H1 (cell line): Measurements from ENCODE around the gene HOXA6. TPM values are rescaled to one million over a fixed set of nuclear protein-coding genes. Genes with fewer than 3 reads are reported as not detected.
A peak's percentile ranks its signal among the peaks of the same experiment; 100 is the strongest.

Source experiments
- CTCF ChIA-PET: fragments of 300-600 bp; sonication (Branson Sonifier 250); formaldehyde crosslinking; loops from one replicate; lab custom pipeline; 2021; ENCODE audit not compliant: partially characterized antibody; lab: Charles Lee
- POLR2A ChIA-PET: fragments of 300-600 bp; sonication (Branson Sonifier 250); formaldehyde crosslinking; loops from one replicate; lab custom pipeline; 2021; ENCODE audit warnings: inconsistent platforms; ENCODE audit not compliant: partially characterized antibody; lab: Charles Lee
- DNase-seq, 2 experiments: peaks; one replicate each; pipeline versions ENCODE4 v3.0.0 to v3.0.0-alpha.2; 2010 to 2022; ENCODE audit warnings: low spot score in 2 of 2, low read depth in 1 of 2, mixed read lengths in 1 of 2
- FAIRE-seq: peaks from 2 replicates; lab custom pipeline; 2011; peaks lifted over from hg19 to GRCh38; lab: Jason Lieb, UNC
- H2AFZ ChIP-seq: 2 replicates; pipeline ENCODE4 v1.8.1; 2012; ENCODE audit warnings: low read length, inconsistent platforms
- H2AK5ac ChIP-seq: 2 replicates; pipeline ENCODE4 v1.6.1; 2013; ENCODE audit warnings: low read depth, low read length
- H2BK120ac ChIP-seq: replicated peaks from 2 replicates; pipeline ENCODE3; 2013; ENCODE audit warnings: low read depth, low read length, inconsistent platforms
- H2BK12ac ChIP-seq: 2 replicates; pipeline ENCODE4 v1.6.1; 2013; ENCODE audit warnings: low read depth, low read length
- H2BK15ac ChIP-seq: 2 replicates; pipeline ENCODE4 v1.6.1; 2013; ENCODE audit warnings: low read length
- H2BK20ac ChIP-seq: 2 replicates; pipeline ENCODE4 v1.6.1; 2013; ENCODE audit warnings: low read length
- H2BK5ac ChIP-seq: 2 replicates; pipeline ENCODE4 v1.6.1; 2013; ENCODE audit warnings: low read depth, low read length
- H3K14ac ChIP-seq: 2 replicates; pipeline ENCODE4 v1.6.1; 2013; ENCODE audit warnings: inconsistent platforms; ENCODE audit not compliant: insufficient read length
- H3K18ac ChIP-seq: 2 replicates; pipeline ENCODE4 v1.6.1; 2013; ENCODE audit warnings: low read length; ENCODE audit errors: extremely low read depth
- H3K23ac ChIP-seq: 2 replicates; pipeline ENCODE4 v1.6.1; 2013; ENCODE audit warnings: inconsistent platforms; ENCODE audit not compliant: insufficient read length
- H3K23me2 ChIP-seq: 2 replicates; pipeline ENCODE4 v1.6.1; 2013; ENCODE audit warnings: low read depth, low read length
- H3K27ac ChIP-seq: 2 replicates; pipeline ENCODE4 v1.6.1; 2011; ENCODE audit warnings: low read depth, low read length, inconsistent platforms
- H3K27me3 ChIP-seq, 4 experiments: replicated peaks in 1 of 4; 1 replicate in 1 of 4; 2 replicates in 3 of 4; pipeline versions ENCODE4 v1.6.1 to v1.8.1; 2011 to 2013; ENCODE audit warnings: low read length in 3 of 4, mild to moderate bottlenecking in 3 of 4, inconsistent platforms in 2 of 4, mixed read lengths in 2 of 4, moderate library complexity in 1 of 4; ENCODE audit not compliant: control insufficient read depth in 3 of 4, insufficient read depth in 3 of 4; ENCODE audit errors: extremely low read depth in 1 of 4
- H3K36me3 ChIP-seq, 4 experiments: 2 replicates each; pipeline versions ENCODE4 v1.6.1 to v1.8.1; 2011 to 2013; ENCODE audit warnings: mild to moderate bottlenecking in 4 of 4, low read length in 3 of 4, moderate library complexity in 2 of 4, control low read depth in 1 of 4, inconsistent platforms in 1 of 4; ENCODE audit not compliant: insufficient read depth in 4 of 4, control insufficient read depth in 2 of 4
- H3K4ac ChIP-seq: replicated peaks from 2 replicates; pipeline ENCODE3; 2013; ENCODE audit warnings: low read length, low read depth, mixed read lengths, inconsistent platforms; ENCODE audit not compliant: insufficient read length
- H3K4me1 ChIP-seq, 4 experiments: replicated peaks in 1 of 4; 1 replicate in 1 of 4; 2 replicates in 3 of 4; pipeline versions ENCODE4 v1.6.1 to v1.8.1; 2011 to 2013; ENCODE audit warnings: low read length in 3 of 4, inconsistent platforms in 2 of 4, mixed read lengths in 1 of 4; ENCODE audit not compliant: insufficient read depth in 4 of 4, control insufficient read depth in 3 of 4
- H3K4me2 ChIP-seq, 2 experiments: 2 replicates each; pipeline versions ENCODE4 v1.6.1 to v1.8.1; 2011 to 2013; ENCODE audit warnings: low read depth in 2 of 2, low read length in 2 of 2, control low read depth in 1 of 2, inconsistent platforms in 1 of 2, mild to moderate bottlenecking in 1 of 2; ENCODE audit not compliant: insufficient read depth in 1 of 2
- H3K4me3 ChIP-seq, 4 experiments: fragments of 200-600, 300-600 bp in 1 of 4; sonication (generic), shearing (Covaris generic), sonication (Bioruptor Twin) in 1 of 4; 2 replicates each; pipeline versions ENCODE4 v1.5.1 to v1.8.1; 2011 to 2016; ENCODE audit warnings: low read length in 4 of 4, low read depth in 3 of 4, control low read depth in 2 of 4, inconsistent platforms in 2 of 4, mild to moderate bottlenecking in 2 of 4, mixed read lengths in 1 of 4, moderate library complexity in 1 of 4; ENCODE audit not compliant: insufficient read depth in 2 of 4; ENCODE audit errors: extremely low read depth in 1 of 4
- H3K56ac ChIP-seq: replicated peaks from 2 replicates; pipeline ENCODE3; 2013; ENCODE audit warnings: low read depth, mild to moderate bottlenecking, mixed read lengths, low read length, inconsistent platforms; ENCODE audit not compliant: insufficient read length
- H3K79me1 ChIP-seq: 2 replicates; pipeline ENCODE4 v1.6.1; 2013; ENCODE audit warnings: low read depth, low read length, control low read depth
- H3K79me2 ChIP-seq, 2 experiments: 2 replicates each; pipeline versions ENCODE4 v1.6.1 to v1.8.1; 2012 to 2013; ENCODE audit warnings: low read length in 2 of 2, mild to moderate bottlenecking in 2 of 2, inconsistent platforms in 1 of 2; ENCODE audit not compliant: insufficient read depth in 2 of 2, control insufficient read depth in 1 of 2
- H3K9ac ChIP-seq, 4 experiments: replicated peaks in 1 of 4; 1 replicate in 1 of 4; 2 replicates in 3 of 4; pipeline versions ENCODE4 v1.6.1 to v1.8.1; 2011 to 2013; ENCODE audit warnings: low read depth in 3 of 4, low read length in 3 of 4, control low read depth in 2 of 4, mild to moderate bottlenecking in 2 of 4, moderate library complexity in 2 of 4, inconsistent platforms in 1 of 4; ENCODE audit errors: extremely low read depth in 1 of 4
- H3K9me3 ChIP-seq, 2 experiments: 2 replicates each; pipeline versions ENCODE4 v1.6.1 to v1.8.1; 2012 to 2013; ENCODE audit warnings: mild to moderate bottlenecking in 2 of 2, moderate library complexity in 2 of 2, control low read depth in 1 of 2, inconsistent platforms in 1 of 2, low read depth in 1 of 2, low read length in 1 of 2, mixed read lengths in 1 of 2; ENCODE audit not compliant: insufficient read depth in 2 of 2
- H4K20me1 ChIP-seq, 2 experiments: replicated peaks in 1 of 2; 2 replicates each; pipeline versions ENCODE3 to v1.8.1; 2011 to 2013; ENCODE audit warnings: inconsistent platforms in 2 of 2, low read length in 2 of 2, mild to moderate bottlenecking in 1 of 2; ENCODE audit not compliant: insufficient read depth in 2 of 2, control insufficient read depth in 1 of 2
- H4K5ac ChIP-seq: 2 replicates; pipeline ENCODE4 v1.6.1; 2013; ENCODE audit warnings: low read length, low read depth, mixed read lengths, inconsistent platforms; ENCODE audit not compliant: insufficient read length
- H4K8ac ChIP-seq: 2 replicates; pipeline ENCODE4 v1.8.0; 2013; ENCODE audit warnings: mild to moderate bottlenecking, moderate library complexity, low read length, inconsistent platforms; ENCODE audit not compliant: insufficient read depth; ENCODE audit errors: extremely low read depth
- H4K91ac ChIP-seq: replicated peaks from 2 replicates; pipeline ENCODE3; 2013; ENCODE audit warnings: low read length, mixed read lengths, inconsistent platforms; ENCODE audit not compliant: insufficient read length
- CBX8 ChIP-seq: fragments of 300-800, 300-1000 bp; sonication (generic); IDR thresholded peaks from 2 replicates; pipeline ENCODE4 v1.7.1; 2016; ENCODE audit warnings: low read depth, low read length, borderline replicate concordance
- CEBPB ChIP-seq: IDR thresholded peaks from 2 replicates; pipeline ENCODE4 v1.6.1; 2012; ENCODE audit warnings: low read depth, low read length
- WGBS, 2 experiments: shearing (Covaris generic) in 1 of 2; methylation state at CpG; one replicate each; pipeline versions ENCODE4 v1.1.6 to v1.1.7; 2013 to 2015; ENCODE audit warnings: low lambda C conversion rate in 2 of 2, mixed read lengths in 2 of 2, inconsistent platforms in 1 of 2, low coverage in 1 of 2, missing lambda C conversion rate in 1 of 2; ENCODE audit not compliant: insufficient replicate concordance in 2 of 2, insufficient coverage in 1 of 2, insufficient read length in 1 of 2; ENCODE audit errors: extremely low coverage in 1 of 2, missing lambda C conversion rate in 1 of 2; 5-methylcytosine and 5-hydroxymethylcytosine counted together
- polyA plus RNA-seq, 7 experiments: library from polyadenylated mRNA; depleted of rRNA in 3 of 7; stranded (reverse) in 5 of 7; unstranded in 2 of 7; fragments of >200 nt in 5 of 7; fragments of 200-250 nt in 2 of 7; gene quantifications; 1 replicate in 5 of 7; 2 replicates in 1 of 7; 4 replicates in 1 of 7; pipeline versions ENCODE4 v1.2.1 to v1.2.3, GENCODE V29; 2011 to 2013; ENCODE audit warnings: missing spikeins in 2 of 7, mixed read lengths in 2 of 7
- total RNA-seq: library from RNA; stranded (reverse); fragmentation: NEBNext Ultra II Directional; extraction: Animal tissue kit (Norgen Biotek cat#: 25700); gene quantifications from 2 replicates; pipeline ENCODE4 v1.2.1, GENCODE V29; 2021

Gene HOXA6
- total and polyA plus RNA-seq, 2 of the 8 experiments (the other 6 are each of a cell fraction or from before 2014, with no cell fraction given) = not detected

DNA sequence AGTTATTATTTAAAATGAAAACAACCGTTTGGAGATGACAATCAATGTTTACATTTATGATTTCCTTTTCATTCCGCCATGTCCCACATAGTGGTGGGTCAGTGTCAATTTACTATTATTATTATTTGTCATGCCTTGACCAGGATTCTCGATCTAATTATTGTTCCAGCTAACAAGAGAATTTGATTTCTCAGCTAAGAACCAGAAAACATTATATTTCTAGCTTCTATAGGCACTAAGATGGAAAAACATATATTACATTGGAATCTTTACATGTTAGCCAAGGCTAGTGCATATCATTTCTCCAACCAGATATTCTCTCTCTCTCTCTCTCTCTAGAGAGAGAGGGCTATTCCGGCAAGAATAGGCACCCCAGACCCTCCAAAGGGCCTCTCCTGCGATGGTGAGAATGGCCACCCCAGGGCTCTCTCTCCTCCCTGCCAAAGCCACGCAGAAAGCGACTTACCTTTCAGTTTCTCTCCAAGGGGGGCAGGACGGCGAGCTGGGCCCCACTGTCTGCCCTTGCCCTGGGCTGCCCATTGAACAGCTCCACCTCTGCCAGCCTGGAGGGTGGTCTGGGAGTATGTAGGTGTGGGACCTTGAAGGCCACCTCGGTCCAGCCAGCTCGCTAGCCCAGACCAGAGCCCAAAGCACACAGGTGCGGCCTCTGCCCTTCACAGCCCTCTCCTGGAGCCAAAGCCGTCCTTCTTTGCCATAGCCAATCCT, 2.4 kb upstream of the HOXA6 start:
- Histone ChIP-seq H3K4me3 (no peak overlapping the region), H3K79me2 (no peaks in the 10 kb centered on the region), H3K56ac (no peak overlapping the region), H2BK5ac (no peak overlapping the region), H4K20me1 (peaks cover 28 to 44% of the 10 kb centered on the region in 2 experiments), H2AK5ac (no peak overlapping the region), H4K5ac (no peak overlapping the region), H4K91ac (no peak overlapping the region), H3K23me2 (peaks cover 2% of the 10 kb centered on the region; the same call in 1 of the 2 replicates), H3K27me3 (peaks cover 97 to 100% (median 100%) of the 10 kb centered on the region in 4 experiments), H2BK120ac (no peak overlapping the region), H2BK15ac (no peak overlapping the region), H2AFZ (no peak overlapping the region), H3K23ac (no peak overlapping the region), H3K36me3 (no peaks in the 10 kb centered on the region; a peak in 1 of 8 replicates), H3K4me2 (peak overlapping the region in 1 of 2 experiments; percentile 10; a peak in 1 of 4 replicates), H2BK20ac (no peak overlapping the region), H3K14ac (no peak overlapping the region), H3K27ac (no peak overlapping the region), H3K79me1 (no peaks in the 10 kb centered on the region), H2BK12ac (no peak overlapping the region), H3K9ac (no peak overlapping the region), H3K4ac (no peak overlapping the region), H3K9me3 (peaks cover 0 to 3% of the 10 kb centered on the region in 2 experiments; a peak in 1 of 4 replicates), H4K8ac (no peak overlapping the region), H3K18ac (no peak overlapping the region), H3K4me1 (peaks cover 0 to 6% (median 3%) of the 10 kb centered on the region in 4 experiments; a peak in 3 of 7 replicates)
- DNase-seq (no peak), FAIRE-seq (no peak)
- CTCF ChIA-PET = interaction anchor here (0.6 to 12.5 kb wide), 22 partner anchors 9 to 872 kb away, joined by 3 to 123 read pairs (median 5); partner anchors contain the start of genes HOXA1 and HOXA9
- WGBS, 2 experiments = 36% methylated on average over 12 of the region's 13 CpGs; no CpG with 5 or more reads in 1 of the 2 experiments
- TF ChIP-seq CEBPB = no peak
- TF ChIP-seq CBX8 = peak; percentile 79; the same call in 1 of the 2 replicates
- POLR2A ChIA-PET = no interaction called here
